GM04504 (cell line): ENCODE measurements around the gene MAGI2.

Source experiments
- DNase-seq: peaks from one replicate; pipeline ENCODE4 v3.0.0-alpha.2; 2012; ENCODE audit warnings: low read depth

MAGI2 gene

GRCh38 chr7:79453558-79454360 lies at the start of gene MAGI2:
TSS of gene MAGI2 (minus strand) at chr7:79453667. CDS start at chr7:79453320, 347 bp downstream.
- peak; percentile 67 for DNase-seq

GRCh38 chr7:79502151-79502550 lies 48.7 kb upstream of the MAGI2 start:
- DNase-seq, result no peak

GRCh38 chr7:79500759-79501158 lies 47.3 kb upstream of the MAGI2 start:
- no peak for DNase-seq

- DNase-seq, result no peak
Measured at GRCh38 chr7:79497728-79498127, 44.3 kb upstream of the MAGI2 start.

GRCh38 chr7:79495544-79496272 lies 42.2 kb upstream of the MAGI2 start:
- no peak for DNase-seq

GRCh38 chr7:79494046-79494445 lies 40.6 kb upstream of the MAGI2 start:
- DNase-seq, result no peak

- DNase-seq, result no peak
Measured at GRCh38 chr7:79489371-79489770, 35.9 kb upstream of the MAGI2 start.

GRCh38 chr7:79478386-79478785 lies 24.9 kb upstream of the MAGI2 start:
- no peak for DNase-seq

GRCh38 chr7:79475455-79475854 lies 22.0 kb upstream of the MAGI2 start:
- DNase-seq, result no peak

GRCh38 chr7:79471699-79472098 lies 18.2 kb upstream of the MAGI2 start:
- no peak for DNase-seq

- DNase-seq, result no peak
Measured at GRCh38 chr7:79471283-79471682, 17.8 kb upstream of the MAGI2 start.

- no peak for DNase-seq
Measured at GRCh38 chr7:79465551-79465950, 12.1 kb upstream of the MAGI2 start.

GRCh38 chr7:79464051-79464450 lies 10.6 kb upstream of the MAGI2 start:
- no peak for DNase-seq

GRCh38 chr7:79462390-79462789 lies 8.9 kb upstream of the MAGI2 start:
- no peak for DNase-seq

- no peak for DNase-seq
Measured at GRCh38 chr7:79461660-79462059, 8.2 kb upstream of the MAGI2 start.

- no peak for DNase-seq
Measured at GRCh38 chr7:79459381-79459780, 5.9 kb upstream of the MAGI2 start.

- no peak for DNase-seq
Measured at GRCh38 chr7:79458796-79459195, 5.3 kb upstream of the MAGI2 start.

- no peak for DNase-seq
Measured at GRCh38 chr7:79455173-79455790, 1.8 kb upstream of the MAGI2 start.

GRCh38 chr7:79454361-79454960 lies 994 bp upstream of the MAGI2 start:
- no peak for DNase-seq

- DNase-seq, result no peak
Measured at GRCh38 chr7:79453266-79453557, 255 bp downstream of the MAGI2 start.

GRCh38 chr7:79452495-79453265 lies 787 bp downstream of the MAGI2 start:
- no peak for DNase-seq

- DNase-seq, result peak; percentile 64
Measured at GRCh38 chr7:79452032-79452494, 1.4 kb downstream of the MAGI2 start.
